SK-N-SH (cell line): ENCODE data around the gene TKT. TPM values are rescaled to one million over a fixed set of nuclear protein-coding genes. Genes with fewer than 3 reads are reported as not detected.

ENCODE experiments used
- CTCF ChIA-PET: fragments of 300-600, 350-600 bp; formaldehyde crosslinking; extraction: SDS; loops from one replicate; lab custom pipeline; 2021; lab: Yijun Ruan, JAX
- POLR2A ChIA-PET: fragments of 350-600 bp; sonication (Branson Sonifier 250); formaldehyde crosslinking; extraction: SDS; loops from one replicate; lab custom pipeline; 2020; ENCODE audit warnings: antibody characterized with exemption, inconsistent platforms; lab: Yijun Ruan, JAX
- DNase-seq: peaks from one replicate; pipeline ENCODE4 v3.0.0; 2012
- H2AFZ ChIP-seq: fragments of 200-600 bp; sonication (generic); 2 replicates; pipeline ENCODE4 v1.8.1; 2016; ENCODE audit warnings: antibody characterized with exemption, mild to moderate bottlenecking, low read depth
- H3F3A ChIP-seq: fragments of 200-600 bp; sonication (generic); replicated peaks from 2 replicates; pipeline ENCODE3; 2016; ENCODE audit warnings: antibody characterized with exemption, mild to moderate bottlenecking; ENCODE audit not compliant: insufficient read depth
- H3K27ac ChIP-seq, 2 experiments: fragments of 200-500 bp in 1 of 2; fragments of 200-600 bp in 1 of 2; sonication (Bioruptor generic) in 1 of 2; sonication (generic), shearing (Covaris generic) in 1 of 2; 2 replicates each; pipeline versions ENCODE4 v1.5.1 to v1.6.1; 2014 to 2016; ENCODE audit warnings: low read depth in 2 of 2, inconsistent platforms in 1 of 2, low read length in 1 of 2, mild to moderate bottlenecking in 1 of 2, mixed read lengths in 1 of 2
- H3K27me3 ChIP-seq: fragments of 200-600 bp; sonication (generic), shearing (Covaris generic); 2 replicates; pipeline ENCODE4 v1.6.1; 2016; ENCODE audit warnings: mixed run types; ENCODE audit not compliant: insufficient read depth
- H3K36me3 ChIP-seq, 2 experiments: fragments of 200-500 bp in 1 of 2; fragments of 200-600 bp in 1 of 2; sonication (Bioruptor generic) in 1 of 2; sonication (generic) in 1 of 2; replicated peaks in 1 of 2; 2 replicates each; pipeline versions ENCODE3 to v1.5.1; 2014 to 2016; ENCODE audit warnings: low read length in 1 of 2, mild to moderate bottlenecking in 1 of 2; ENCODE audit not compliant: insufficient read depth in 2 of 2, control insufficient read depth in 1 of 2
- H3K4me1 ChIP-seq, 2 experiments: fragments of 200-500 bp in 1 of 2; fragments of 200-600 bp in 1 of 2; sonication (Bioruptor generic) in 1 of 2; sonication (generic), shearing (Covaris generic) in 1 of 2; 2 replicates each; pipeline versions ENCODE4 v1.5.1 to v1.6.1; 2014 to 2016; ENCODE audit warnings: low read depth in 1 of 2, low read length in 1 of 2, mixed run types in 1 of 2; ENCODE audit not compliant: insufficient read depth in 2 of 2, control insufficient read depth in 1 of 2
- H3K4me2 ChIP-seq: fragments of 200-600 bp; sonication (generic), shearing (Covaris generic); 2 replicates; pipeline ENCODE4 v1.6.1; 2017; ENCODE audit warnings: mixed run types
- H3K4me3 ChIP-seq, 2 experiments: fragments of 200-500 bp in 1 of 2; fragments of 200-600 bp in 1 of 2; sonication (Bioruptor generic) in 1 of 2; sonication (generic), shearing (Covaris generic) in 1 of 2; 2 replicates each; pipeline versions ENCODE4 v1.5.1 to v1.8.1; 2014 to 2016; ENCODE audit warnings: low read depth in 2 of 2, inconsistent platforms in 1 of 2, low read length in 1 of 2, mild to moderate bottlenecking in 1 of 2, mixed read lengths in 1 of 2, moderate library complexity in 1 of 2
- H3K79me2 ChIP-seq: fragments of 200-600 bp; sonication (generic); 2 replicates; pipeline ENCODE4 v1.8.1; 2017; ENCODE audit warnings: mild to moderate bottlenecking; ENCODE audit not compliant: insufficient read depth
- H3K9ac ChIP-seq: fragments of 200-600 bp; sonication (generic); 2 replicates; pipeline ENCODE4 v1.6.1; 2017; ENCODE audit warnings: mixed run types
- H3K9me2 ChIP-seq: fragments of 200-600 bp; sonication (generic); 2 replicates; pipeline ENCODE4 v1.6.1; 2017; ENCODE audit warnings: mixed run types
- H3K9me3 ChIP-seq: fragments of 200-600 bp; sonication (generic); 2 replicates; pipeline ENCODE4 v1.6.1; 2017; ENCODE audit warnings: mixed run types, mild to moderate bottlenecking, moderate library complexity
- H4K20me1 ChIP-seq: fragments of 200-600 bp; sonication (generic); 2 replicates; pipeline ENCODE4 v1.6.1; 2017; ENCODE audit warnings: mild to moderate bottlenecking, mixed run types; ENCODE audit not compliant: insufficient read depth
- CHD2 ChIP-seq: fragments of 150-350 bp; IDR thresholded peaks from 2 replicates; pipeline ENCODE4 v1.6.1; 2018; ENCODE audit warnings: low read length; ENCODE audit not compliant: partially characterized antibody
- ELF1 ChIP-seq: IDR thresholded peaks from 2 replicates; pipeline ENCODE4 v1.4.0; 2012
- FOSL2 ChIP-seq: IDR thresholded peaks from 2 replicates; pipeline ENCODE4 v1.4.0; 2012; ENCODE audit warnings: low read depth, mild to moderate bottlenecking, moderate library complexity, borderline replicate concordance
- FOXJ3 ChIP-seq: sonication (generic); formaldehyde crosslinking; IDR thresholded peaks from 2 replicates; pipeline ENCODE4 v1.5.1; 2020; ENCODE audit warnings: mild to moderate bottlenecking, missing genetic modification reagents
- FOXM1 ChIP-seq: IDR thresholded peaks from 2 replicates; pipeline ENCODE4 v1.4.0; 2012; ENCODE audit warnings: low read depth, mild to moderate bottlenecking
- GATA2 ChIP-seq: sonication (generic); formaldehyde crosslinking; IDR thresholded peaks from 2 replicates; pipeline ENCODE4 v1.5.0; 2020; ENCODE audit warnings: mild to moderate bottlenecking, missing genetic modification reagents
- MXI1 ChIP-seq: IDR thresholded peaks from 2 replicates; pipeline ENCODE4 v1.6.1; 2012; ENCODE audit warnings: mild to moderate bottlenecking, low read depth, low read length, improper control_type of control experiment
- NFIC ChIP-seq: IDR thresholded peaks from 2 replicates; pipeline ENCODE4 v1.4.0; 2012; ENCODE audit warnings: borderline replicate concordance
- POLR2AphosphoS5 ChIP-seq: IDR thresholded peaks from 2 replicates; pipeline ENCODE4 v1.6.1; 2012; ENCODE audit warnings: low read depth, low read length
- RCOR1 ChIP-seq: fragments of 150-350 bp; IDR thresholded peaks from 2 replicates; pipeline ENCODE4 v1.6.1; 2017; ENCODE audit warnings: antibody characterized with exemption, low read length
- SMC3 ChIP-seq: IDR thresholded peaks from 2 replicates; pipeline ENCODE4 v1.6.1; 2012; ENCODE audit warnings: low read depth, low read length, improper control_type of control experiment
- TAF1 ChIP-seq: IDR thresholded peaks from 2 replicates; pipeline ENCODE4 v1.6.1; 2012; ENCODE audit warnings: low read depth, mild to moderate bottlenecking, low read length, moderate library complexity, borderline replicate concordance
- TCF12 ChIP-seq: IDR thresholded peaks from 2 replicates; pipeline ENCODE4 v1.4.0; 2012
- WGBS: methylation state at CpG from one replicate; pipeline ENCODE4 v1.1.6; 2017; ENCODE audit warnings: low lambda C conversion rate; 5-methylcytosine and 5-hydroxymethylcytosine counted together
- polyA plus RNA-seq, 3 experiments: library from polyadenylated mRNA; depleted of rRNA; stranded (reverse); fragments of >200 nt; gene quantifications; 2 replicates each; pipeline ENCODE4 v1.2.3, GENCODE V29; 2012
- TF ChIP-seq, protein P1 (sequence below): IDR thresholded peaks from 2 replicates; pipeline ENCODE4 v1.4.0; 2012; ENCODE audit warnings: low read depth, borderline replicate concordance
- TF ChIP-seq, protein P2 (sequence below): IDR thresholded peaks from 2 replicates; pipeline ENCODE4 v1.4.0; 2012; ENCODE audit warnings: low read depth
- TF ChIP-seq, protein P3 (sequence below): IDR thresholded peaks from 2 replicates; pipeline ENCODE4 v1.4.0; 2012; ENCODE audit warnings: low read depth, borderline replicate concordance
- TF ChIP-seq, protein P4 (sequence below): IDR thresholded peaks from 2 replicates; pipeline ENCODE4; 2012

The TKT gene
- polyA plus RNA-seq, 1 of the 3 experiments (the other 2 are of a cell fraction) = 144 TPM

DNA sequence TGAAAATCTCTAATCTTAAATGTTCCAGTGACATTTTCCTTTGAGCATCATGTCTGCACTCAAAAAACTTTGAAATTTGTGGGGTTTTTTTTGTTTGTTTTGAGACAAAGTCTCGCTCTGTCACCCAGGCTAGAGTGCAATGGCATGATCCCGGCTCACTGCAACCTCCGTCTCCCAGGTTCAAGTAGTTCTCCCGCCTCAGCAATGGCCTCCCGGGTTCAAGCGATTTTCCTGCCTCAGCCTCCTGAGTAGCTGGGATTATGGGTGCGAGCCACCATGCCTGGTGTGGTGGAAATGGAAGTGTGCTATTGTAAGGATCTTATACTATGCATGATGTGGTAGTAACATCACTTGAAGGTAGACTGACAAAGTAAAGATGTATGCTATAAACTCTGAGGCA, 42.5 kb downstream of the TKT start (continued):
- TF ChIP-seq, protein P1, sequence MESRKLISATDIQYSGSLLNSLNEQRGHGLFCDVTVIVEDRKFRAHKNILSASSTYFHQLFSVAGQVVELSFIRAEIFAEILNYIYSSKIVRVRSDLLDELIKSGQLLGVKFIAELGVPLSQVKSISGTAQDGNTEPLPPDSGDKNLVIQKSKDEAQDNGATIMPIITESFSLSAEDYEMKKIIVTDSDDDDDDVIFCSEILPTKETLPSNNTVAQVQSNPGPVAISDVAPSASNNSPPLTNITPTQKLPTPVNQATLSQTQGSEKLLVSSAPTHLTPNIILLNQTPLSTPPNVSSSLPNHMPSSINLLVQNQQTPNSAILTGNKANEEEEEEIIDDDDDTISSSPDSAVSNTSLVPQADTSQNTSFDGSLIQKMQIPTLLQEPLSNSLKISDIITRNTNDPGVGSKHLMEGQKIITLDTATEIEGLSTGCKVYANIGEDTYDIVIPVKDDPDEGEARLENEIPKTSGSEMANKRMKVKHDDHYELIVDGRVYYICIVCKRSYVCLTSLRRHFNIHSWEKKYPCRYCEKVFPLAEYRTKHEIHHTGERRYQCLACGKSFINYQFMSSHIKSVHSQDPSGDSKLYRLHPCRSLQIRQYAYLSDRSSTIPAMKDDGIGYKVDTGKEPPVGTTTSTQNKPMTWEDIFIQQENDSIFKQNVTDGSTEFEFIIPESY = no peak
- TF ChIP-seq TAF1 = no peak
- TF ChIP-seq, all 33 proteins: peak for 0

DNA sequence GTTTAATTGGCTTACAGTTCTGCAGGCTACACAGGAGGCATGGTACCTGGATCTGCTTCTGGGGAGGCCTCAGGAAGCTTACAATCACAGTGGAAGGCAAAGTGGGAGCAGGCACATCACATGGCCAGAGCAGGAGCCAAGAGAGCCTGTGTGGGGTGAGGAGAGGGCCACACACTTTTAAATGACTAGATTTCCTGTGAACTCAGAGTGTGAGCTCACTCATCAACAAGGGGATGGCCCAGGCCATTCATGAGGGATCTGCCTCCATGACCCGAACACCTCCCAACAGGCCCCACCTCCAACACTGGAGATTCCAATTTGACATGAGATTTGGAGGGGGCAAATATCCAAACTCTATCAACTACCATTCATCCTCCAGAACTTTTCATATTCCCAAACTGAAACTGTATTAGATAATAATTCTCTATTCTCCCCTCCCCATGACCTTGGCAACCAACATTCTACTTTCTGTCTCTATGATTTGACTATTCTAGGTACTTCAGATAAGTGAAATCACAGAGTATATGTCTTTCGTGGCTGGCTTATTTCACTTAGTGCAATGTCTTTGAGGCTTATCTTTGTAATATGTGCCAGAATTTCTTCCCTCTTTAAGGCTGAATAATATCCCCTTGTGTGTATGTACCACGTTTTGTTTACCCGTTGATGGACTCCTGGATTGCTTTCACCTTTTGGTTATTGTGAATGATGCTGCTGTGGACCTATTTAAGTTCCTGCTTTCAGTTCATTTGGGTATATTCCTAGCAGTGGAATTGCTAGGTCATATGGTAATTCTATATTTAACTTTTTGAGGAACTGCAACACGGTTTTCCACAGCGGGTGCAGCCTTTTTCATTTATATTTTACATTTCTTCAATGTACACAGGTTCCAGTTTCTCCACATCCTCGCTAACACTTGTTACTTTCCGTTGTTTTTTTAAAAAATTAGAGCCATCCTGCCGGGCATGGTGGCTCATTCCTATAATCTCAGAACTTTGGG, 43.8 kb downstream of the TKT start:
- no peaks in the 10 kb centered on the region for H3F3A ChIP-seq
- TF ChIP-seq MXI1 (no peak), RCOR1 (no peak), FOXJ3 (CRISPR knock-in tag) (no peak), FOSL2 (no peak), CHD2 (no peak), TCF12 (no peak), SMC3 (no peak), FOXM1 (no peak), POLR2AphosphoS5 (no peak), NFIC (no peak), ELF1 (no peak), GATA2 (no peak)
- TF ChIP-seq, protein P2, sequence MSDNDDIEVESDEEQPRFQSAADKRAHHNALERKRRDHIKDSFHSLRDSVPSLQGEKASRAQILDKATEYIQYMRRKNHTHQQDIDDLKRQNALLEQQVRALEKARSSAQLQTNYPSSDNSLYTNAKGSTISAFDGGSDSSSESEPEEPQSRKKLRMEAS = no peak
- TF ChIP-seq, protein P1 = no peak
- TF ChIP-seq, protein P3, sequence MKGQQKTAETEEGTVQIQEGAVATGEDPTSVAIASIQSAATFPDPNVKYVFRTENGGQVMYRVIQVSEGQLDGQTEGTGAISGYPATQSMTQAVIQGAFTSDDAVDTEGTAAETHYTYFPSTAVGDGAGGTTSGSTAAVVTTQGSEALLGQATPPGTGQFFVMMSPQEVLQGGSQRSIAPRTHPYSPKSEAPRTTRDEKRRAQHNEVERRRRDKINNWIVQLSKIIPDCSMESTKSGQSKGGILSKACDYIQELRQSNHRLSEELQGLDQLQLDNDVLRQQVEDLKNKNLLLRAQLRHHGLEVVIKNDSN = no peak
- TF ChIP-seq, protein P4, sequence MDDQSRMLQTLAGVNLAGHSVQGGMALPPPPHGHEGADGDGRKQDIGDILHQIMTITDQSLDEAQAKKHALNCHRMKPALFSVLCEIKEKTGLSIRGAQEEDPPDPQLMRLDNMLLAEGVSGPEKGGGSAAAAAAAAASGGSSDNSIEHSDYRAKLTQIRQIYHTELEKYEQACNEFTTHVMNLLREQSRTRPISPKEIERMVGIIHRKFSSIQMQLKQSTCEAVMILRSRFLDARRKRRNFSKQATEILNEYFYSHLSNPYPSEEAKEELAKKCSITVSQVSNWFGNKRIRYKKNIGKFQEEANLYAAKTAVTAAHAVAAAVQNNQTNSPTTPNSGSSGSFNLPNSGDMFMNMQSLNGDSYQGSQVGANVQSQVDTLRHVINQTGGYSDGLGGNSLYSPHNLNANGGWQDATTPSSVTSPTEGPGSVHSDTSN = no peak
- H3K4me2 ChIP-seq = no peak overlapping the region
- no peak overlapping the region for H3K4me3 ChIP-seq
- H3K9me3 ChIP-seq = no peaks in the 10 kb centered on the region
- 88% methylated on average over 9 of the region's 9 CpGs for WGBS
- ChIA-PET POLR2A (no interaction called here), CTCF (interaction anchor here (1.0 to 1.1 kb wide), 2 partner anchors 15 to 17 kb away, joined by 3 read pairs; no protein-coding TSS in a partner anchor)
- DNase-seq = no peak
- no peaks in the 10 kb centered on the region for H3K79me2 ChIP-seq
- no peak overlapping the region for H3K27ac ChIP-seq
- no peak overlapping the region for H2AFZ ChIP-seq
- H3K27me3 ChIP-seq = no peaks in the 10 kb centered on the region
- no peaks in the 10 kb centered on the region for H3K36me3 ChIP-seq
- H3K4me1 ChIP-seq = no peaks in the 10 kb centered on the region
- H3K9me2 ChIP-seq = no peaks in the 10 kb centered on the region
- no peaks in the 10 kb centered on the region for H4K20me1 ChIP-seq
- H3K9ac ChIP-seq = no peak overlapping the region
